ENCODE results near the gene ARHGEF3.
A peak's percentile ranks its signal among the peaks of the same experiment; 100 is the strongest.
"Not testable (repeated sequence)": the region's sequence is repeated elsewhere in the genome, so short reads cannot be mapped to it uniquely, and the experiment has no call there.

The ARHGEF3 gene

DNA sequence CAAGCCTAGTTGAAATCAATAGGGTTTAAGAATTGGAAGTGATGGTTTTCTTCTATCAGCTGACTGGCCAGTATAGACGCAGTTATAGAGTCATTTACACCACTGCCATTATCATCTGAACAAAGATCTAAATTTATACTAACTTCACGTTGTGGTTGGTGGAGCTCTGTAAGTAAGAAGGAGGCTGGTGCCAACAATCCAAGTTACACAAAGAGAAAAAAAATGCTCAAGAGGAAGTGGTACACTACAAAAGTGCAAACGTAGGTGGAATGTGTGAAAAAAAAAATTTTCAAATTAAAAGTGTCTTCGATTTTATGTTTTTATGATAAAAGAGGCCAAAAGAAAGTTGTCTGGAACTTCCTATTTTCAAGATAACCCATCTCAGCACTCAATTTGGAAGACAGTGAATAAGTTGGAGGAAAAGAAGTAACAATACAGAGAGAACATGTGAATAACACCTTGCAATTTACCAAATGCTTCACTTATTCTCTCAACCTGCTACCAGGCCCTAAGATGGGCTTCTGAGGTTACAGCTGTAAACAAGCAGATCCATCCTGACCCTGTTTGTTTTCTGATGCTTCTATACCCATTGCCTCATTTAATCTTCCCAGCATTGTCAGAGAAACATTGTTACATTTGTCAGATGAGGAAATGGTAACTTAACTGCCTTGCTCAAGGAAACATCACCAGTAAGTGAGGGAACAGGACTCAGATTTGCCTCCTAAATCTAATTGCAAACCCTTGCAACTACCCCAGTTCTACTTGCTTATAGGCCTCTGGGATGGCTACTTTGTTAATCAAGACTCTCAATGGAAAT, 106.7 kb downstream of the ARHGEF3 start:
- DNase-seq (ENCODE audit: low read depth), result no peak
- TF ChIP-seq, protein P1, sequence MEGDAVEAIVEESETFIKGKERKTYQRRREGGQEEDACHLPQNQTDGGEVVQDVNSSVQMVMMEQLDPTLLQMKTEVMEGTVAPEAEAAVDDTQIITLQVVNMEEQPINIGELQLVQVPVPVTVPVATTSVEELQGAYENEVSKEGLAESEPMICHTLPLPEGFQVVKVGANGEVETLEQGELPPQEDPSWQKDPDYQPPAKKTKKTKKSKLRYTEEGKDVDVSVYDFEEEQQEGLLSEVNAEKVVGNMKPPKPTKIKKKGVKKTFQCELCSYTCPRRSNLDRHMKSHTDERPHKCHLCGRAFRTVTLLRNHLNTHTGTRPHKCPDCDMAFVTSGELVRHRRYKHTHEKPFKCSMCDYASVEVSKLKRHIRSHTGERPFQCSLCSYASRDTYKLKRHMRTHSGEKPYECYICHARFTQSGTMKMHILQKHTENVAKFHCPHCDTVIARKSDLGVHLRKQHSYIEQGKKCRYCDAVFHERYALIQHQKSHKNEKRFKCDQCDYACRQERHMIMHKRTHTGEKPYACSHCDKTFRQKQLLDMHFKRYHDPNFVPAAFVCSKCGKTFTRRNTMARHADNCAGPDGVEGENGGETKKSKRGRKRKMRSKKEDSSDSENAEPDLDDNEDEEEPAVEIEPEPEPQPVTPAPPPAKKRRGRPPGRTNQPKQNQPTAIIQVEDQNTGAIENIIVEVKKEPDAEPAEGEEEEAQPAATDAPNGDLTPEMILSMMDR (conservative IDR thresholded peaks at IDR 0.05; ENCODE audit: control insufficient read depth, insufficient read depth, low read depth, low read length), result no peak
- H3K4me3 ChIP-seq (ENCODE audit: control insufficient read depth, low read depth, low read length), result no peak overlapping the region

DNA sequence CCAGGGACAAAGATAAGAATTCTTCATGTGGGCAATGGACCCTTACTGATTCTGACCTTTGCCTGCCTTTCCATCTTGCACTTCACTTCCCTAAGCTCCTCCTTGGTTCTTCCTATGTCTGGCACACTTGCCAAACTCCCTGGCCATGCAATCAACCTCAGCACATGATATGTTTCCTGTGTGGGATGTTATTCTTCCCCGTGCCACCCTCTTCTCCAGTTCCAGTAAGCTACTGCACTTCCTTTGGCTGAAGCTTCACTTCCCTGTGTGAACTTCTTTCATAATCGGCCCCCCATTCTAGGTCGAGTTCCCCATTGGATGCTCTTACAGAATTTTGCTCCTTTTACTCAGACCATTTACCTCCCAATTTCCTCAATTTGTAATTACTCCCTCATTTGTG, 108.0 kb downstream of the ARHGEF3 start:
- H3K4me3 ChIP-seq (ENCODE audit: control insufficient read depth, low read depth, low read length), result no peak overlapping the region
- TF ChIP-seq, protein P1 (conservative IDR thresholded peaks at IDR 0.05; ENCODE audit: control insufficient read depth, insufficient read depth, low read depth, low read length), result no peak
- no peak for DNase-seq (ENCODE audit: low read depth)

DNA sequence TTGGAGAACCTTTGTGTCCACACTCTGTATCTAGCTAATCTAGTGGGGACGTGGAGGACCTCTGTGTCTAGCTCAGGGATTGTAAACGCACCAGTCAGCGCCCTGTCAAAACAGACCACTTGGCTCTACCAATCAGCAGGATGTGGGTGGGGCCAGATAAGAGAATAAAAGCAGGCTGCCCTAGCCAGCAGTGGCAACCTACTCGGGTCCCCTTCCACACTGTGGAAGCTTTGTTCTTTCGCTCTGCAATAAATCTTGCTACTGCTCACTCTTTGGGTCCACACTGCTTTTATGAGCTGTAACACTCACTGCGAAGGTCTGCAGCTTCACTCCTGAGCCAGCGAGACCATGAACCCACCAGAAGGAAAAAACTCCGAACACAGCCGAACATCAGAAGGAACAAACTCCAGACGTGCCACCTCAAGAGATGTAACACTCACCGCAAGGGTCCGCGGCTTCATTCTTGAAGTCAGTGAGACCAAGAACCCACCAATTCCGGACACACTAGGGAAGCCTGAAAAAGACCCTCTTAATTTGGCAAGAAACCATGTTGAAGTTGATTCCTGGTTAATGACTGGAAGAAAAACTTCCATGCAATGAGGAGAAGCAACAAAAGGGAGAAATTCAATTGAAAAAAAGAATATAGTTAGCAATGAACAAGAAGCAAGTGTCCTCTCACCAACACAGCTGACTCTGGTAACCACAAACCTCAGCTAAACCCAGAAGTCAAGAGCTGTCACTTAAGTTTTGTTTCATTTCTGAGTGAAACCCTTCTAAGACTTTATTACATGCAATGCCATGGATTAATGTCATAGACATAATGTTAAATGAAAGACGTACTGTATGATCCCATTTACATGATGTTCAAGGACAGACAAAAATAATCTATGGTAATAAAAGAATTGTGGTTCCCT, 109.0 kb downstream of the ARHGEF3 start:
- not testable (repeated sequence) for H3K4me3 ChIP-seq (ENCODE audit: control insufficient read depth, low read depth, low read length)

DNA sequence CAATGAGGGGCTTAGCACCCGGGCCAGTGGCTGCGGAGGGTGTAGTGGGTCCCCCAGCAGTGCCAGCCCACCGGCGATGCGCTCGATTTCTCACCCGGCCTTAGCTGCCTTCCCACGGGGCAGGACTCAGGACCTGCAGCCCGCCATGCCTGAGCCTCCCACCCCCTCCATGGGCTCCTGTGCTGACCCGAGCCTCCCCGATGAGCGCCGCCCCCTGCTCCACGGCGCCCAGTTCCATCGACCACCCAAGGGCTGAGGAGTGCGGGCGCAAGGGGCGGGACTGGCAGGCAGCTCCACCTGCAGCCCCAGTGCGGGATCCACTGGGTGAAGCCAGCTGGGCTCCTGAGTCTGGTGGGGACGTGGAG, 109.8 kb downstream of the ARHGEF3 start:
- not testable (repeated sequence) for DNase-seq (ENCODE audit: low read depth); H3K4me3 ChIP-seq (ENCODE audit: control insufficient read depth, low read depth, low read length)

More for the DNA sequence above, 109.0 kb downstream of the ARHGEF3 start:
- not testable (repeated sequence) for DNase-seq (ENCODE audit: low read depth)

DNA sequence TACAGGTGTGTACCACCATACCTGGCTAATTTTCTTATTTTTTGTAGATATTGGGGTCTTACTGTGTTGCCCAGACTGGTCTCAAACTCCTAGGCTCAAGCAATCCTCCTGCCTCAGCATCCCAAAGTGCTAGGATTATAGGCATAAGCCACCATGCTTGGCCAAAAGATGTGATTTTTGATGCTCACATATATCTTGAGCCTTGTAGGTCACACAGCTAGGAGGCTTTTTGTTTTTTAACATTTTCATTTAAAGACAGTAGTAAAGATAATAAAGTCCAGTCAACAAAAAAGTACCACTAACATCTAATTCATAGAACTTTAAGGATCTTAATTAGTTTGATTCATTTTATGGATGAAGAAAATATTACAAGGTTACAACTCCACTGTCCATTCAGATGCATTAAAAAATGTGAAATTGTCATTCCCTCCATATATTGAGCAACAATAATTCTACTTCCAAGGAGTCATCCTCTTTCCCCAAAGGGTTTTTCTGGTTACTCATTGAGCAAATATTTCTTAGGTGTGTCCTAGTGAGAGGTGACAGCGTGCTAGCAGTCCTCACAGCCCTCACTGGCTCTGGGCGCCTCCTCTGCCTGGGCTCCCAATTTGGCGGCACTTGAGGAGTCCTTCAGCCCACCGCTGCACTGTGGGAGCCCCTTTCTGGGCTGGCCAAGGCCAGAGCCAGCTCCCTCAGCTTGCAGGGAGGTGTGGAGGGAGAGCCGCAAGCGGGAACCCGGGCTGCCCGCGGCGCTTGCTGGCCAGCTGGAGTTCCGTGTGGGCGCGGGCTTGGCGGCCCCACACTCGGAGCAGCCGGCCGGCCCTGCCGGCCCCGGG, 110.4 kb downstream of the ARHGEF3 start:
- TF ChIP-seq, protein P1 (conservative IDR thresholded peaks at IDR 0.05; ENCODE audit: control insufficient read depth, insufficient read depth, low read depth, low read length), result no peak
- H3K4me3 ChIP-seq (ENCODE audit: control insufficient read depth, low read depth, low read length), result no peak overlapping the region
- DNase-seq (ENCODE audit: low read depth), result peak; percentile 23

DNA sequence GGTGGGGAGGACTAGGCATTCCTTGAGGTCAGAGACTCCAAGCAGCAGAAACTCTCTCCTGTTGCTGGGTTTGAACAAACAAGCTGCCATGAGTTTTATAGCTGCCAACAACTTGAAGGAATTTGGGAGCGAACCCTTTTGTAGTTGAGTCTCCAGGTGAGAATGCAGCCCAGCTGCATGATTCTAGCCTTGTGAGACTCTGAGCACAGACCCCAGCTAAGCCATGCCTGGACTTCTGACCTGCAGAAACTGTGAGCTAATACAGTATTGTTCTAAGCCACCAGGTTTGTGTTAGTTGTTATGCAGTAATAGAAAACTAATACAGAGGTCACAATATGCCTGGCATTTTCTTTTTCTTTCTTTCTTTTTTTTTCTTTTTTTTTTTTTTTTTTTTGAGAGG, 112.4 kb downstream of the ARHGEF3 start:
- no peak for DNase-seq (ENCODE audit: low read depth)
- no peak overlapping the region for H3K4me3 ChIP-seq (ENCODE audit: control insufficient read depth, low read depth, low read length)
- TF ChIP-seq, protein P1 (conservative IDR thresholded peaks at IDR 0.05; ENCODE audit: control insufficient read depth, insufficient read depth, low read depth, low read length), result no peak

DNA sequence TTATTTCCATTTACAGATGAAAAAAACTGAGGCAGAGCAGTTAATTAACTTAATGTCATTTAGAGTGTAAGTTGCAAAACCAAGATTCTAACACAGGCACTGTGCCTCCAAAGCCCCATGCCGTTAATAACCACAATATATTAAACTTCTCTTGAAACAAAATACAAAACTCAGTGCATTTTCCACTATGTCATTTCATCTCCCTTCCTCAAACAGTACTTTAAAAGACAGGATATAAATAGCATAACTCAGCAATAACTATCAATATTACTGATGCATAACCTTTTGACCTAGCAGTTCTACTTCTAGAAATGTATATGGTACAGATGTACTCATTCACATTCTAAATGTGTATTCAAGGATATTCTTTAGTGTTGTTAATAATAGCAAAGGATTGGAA, 113.6 kb downstream of the ARHGEF3 start:
- no peak for DNase-seq (ENCODE audit: low read depth)
- H3K4me3 ChIP-seq (ENCODE audit: control insufficient read depth, low read depth, low read length), result no peak overlapping the region
- TF ChIP-seq, protein P1 (conservative IDR thresholded peaks at IDR 0.05; ENCODE audit: control insufficient read depth, insufficient read depth, low read depth, low read length), result no peak
